Kidney (tissue), 14 donors: ENCODE results near the gene SVBP. TPM values are rescaled to one million over a fixed set of nuclear protein-coding genes. Genes with fewer than 3 reads are reported as not detected.

ENCODE experiments used
- DNase-seq, 5 donors: peaks; one replicate each; pipeline ENCODE4 v3.0.0-alpha.2; 2013 to 2020
- FAIRE-seq: peaks from 2 replicates; lab custom pipeline; 2012; peaks lifted over from hg19 to GRCh38; lab: Jason Lieb, UNC
- H3K27ac ChIP-seq, 2 donors: one replicate each; pipeline ENCODE4 v1.7.0; 2013; ENCODE audit warnings: low read depth in 2 of 2, low read length in 2 of 2, inconsistent platforms in 1 of 2
- H3K27me3 ChIP-seq: one replicate; pipeline ENCODE4 v1.7.1; 2013; ENCODE audit warnings: low read length, inconsistent platforms; ENCODE audit not compliant: control insufficient read depth, insufficient read depth
- H3K36me3 ChIP-seq, 3 donors: one replicate each; pipeline versions ENCODE4 v1.7.0 to v1.7.1; 2013; ENCODE audit warnings: low read length in 3 of 3, control low read depth in 1 of 3, inconsistent platforms in 1 of 3; ENCODE audit not compliant: insufficient read depth in 3 of 3, control insufficient read depth in 2 of 3
- H3K4me1 ChIP-seq, 3 donors: one replicate each; pipeline versions ENCODE4 v1.7.0 to v1.7.1; 2013; ENCODE audit warnings: low read length in 3 of 3, inconsistent platforms in 1 of 3, low read depth in 1 of 3; ENCODE audit not compliant: control insufficient read depth in 2 of 3, insufficient read depth in 2 of 3
- H3K4me3 ChIP-seq, 3 donors: one replicate each; pipeline versions ENCODE4 v1.7.0 to v1.8.1; 2013; ENCODE audit warnings: low read length in 3 of 3, control low read depth in 1 of 3, inconsistent platforms in 1 of 3
- H3K9ac ChIP-seq, 3 donors: one replicate each; pipeline versions ENCODE4 v1.7.0 to v1.7.1; 2013; ENCODE audit warnings: low read length in 3 of 3, control low read depth in 1 of 3, inconsistent platforms in 1 of 3
- H3K9me3 ChIP-seq, 3 donors: one replicate each; pipeline versions ENCODE4 v1.7.0 to v1.7.1; 2013; ENCODE audit warnings: low read length in 3 of 3, control low read depth in 1 of 3, inconsistent platforms in 1 of 3; ENCODE audit not compliant: control insufficient read depth in 2 of 3, insufficient read depth in 1 of 3
- CTCF ChIP-seq: IDR thresholded peaks from 3 replicates; pipeline ENCODE4 v1.5.1; 2012; ENCODE audit warnings: mild to moderate bottlenecking, moderate library complexity, borderline replicate concordance; ENCODE audit not compliant: insufficient read depth; ENCODE audit errors: extremely low read depth
- intact Hi-C: fragments of 100-400 bp; cut with DNase I; formaldehyde crosslinking; loops from one replicate; pipeline ENCODE4 v1.11.1; 2022
- polyA plus RNA-seq: library from polyadenylated mRNA; stranded (reverse); fragments of 350-450 nt; fragmentation: Illumina TruSeq; extraction: RNeasy Lipid Tissue Mini Kit (QIAGEN cat#74804); gene quantifications from one replicate; pipeline ENCODE4 v1.2.3, GENCODE V29; 2014; ENCODE audit warnings: low read depth, low replicate concordance; ENCODE audit not compliant: insufficient read depth
- total RNA-seq: library from RNA; stranded (reverse); fragmentation: NEBNext Ultra II Directional; extraction: Animal tissue kit (Norgen Biotek cat#: 25700); gene quantifications from one replicate; pipeline ENCODE4 v1.2.1, GENCODE V29; 2021
- donor health status: control.
- donor health status: control.
- donor health status: control.
- donor health status: control.
- donor health status: control.
- donor health status: DM: yes; HTN: yes; CAD: no.
- donor health status: Normal renal cell carcinoma (clear cell type).

SVBP gene
- total and polyA plus RNA-seq, 2 donors from 2014 or later: 15.5 to 36.8 TPM

- no peaks in the 10 kb centered on the region for H3K27me3 ChIP-seq
- DNase-seq (no peak), FAIRE-seq (no peak)
- H3K9ac ChIP-seq: no peak overlapping the region
- peaks cover 0 to 3% (median 3%) of the 10 kb centered on the region in 3 donors for H3K4me1 ChIP-seq
- no peak for TF ChIP-seq CTCF
- no peak overlapping the region for H3K27ac ChIP-seq
- H3K9me3 ChIP-seq: no peaks in the 10 kb centered on the region
- H3K36me3 ChIP-seq: peaks cover 7 to 9% (median 9%) of the 10 kb centered on the region in 3 donors
- no peak overlapping the region for H3K4me3 ChIP-seq
- intact Hi-C loops: no loop called here
Observed at GRCh38 chr1:42852608-42852980, 35.4 kb upstream of the SVBP start.

- Histone ChIP-seq H3K4me3 (no peak overlapping the region), H3K27me3 (no peaks in the 10 kb centered on the region), H3K9me3 (no peaks in the 10 kb centered on the region), H3K4me1 (peaks cover 0 to 7% (median 6%) of the 10 kb centered on the region in 3 donors), H3K9ac (no peak overlapping the region), H3K36me3 (peaks cover 7 to 9% (median 9%) of the 10 kb centered on the region in 3 donors), H3K27ac (no peak overlapping the region)
- no peak for TF ChIP-seq CTCF
- DNase-seq (no peak), FAIRE-seq (no peak)
- intact Hi-C loops: no loop called here
Observed at GRCh38 chr1:42851960-42852607, 34.9 kb upstream of the SVBP start.

DNA sequence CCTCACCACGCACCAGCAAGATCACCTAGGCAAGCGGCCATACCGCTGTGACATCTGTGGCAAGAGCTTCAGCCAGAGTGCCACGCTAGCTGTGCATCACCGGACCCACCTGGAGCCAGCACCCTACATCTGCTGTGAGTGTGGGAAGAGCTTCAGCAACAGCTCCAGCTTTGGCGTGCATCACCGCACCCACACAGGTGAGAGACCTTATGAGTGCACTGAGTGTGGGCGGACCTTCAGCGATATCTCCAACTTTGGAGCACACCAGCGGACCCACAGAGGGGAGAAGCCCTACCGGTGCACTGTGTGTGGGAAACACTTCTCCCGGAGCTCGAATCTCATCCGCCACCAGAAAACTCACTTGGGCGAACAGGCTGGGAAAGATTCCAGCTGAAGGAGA lies 34.2 kb upstream of the SVBP start:
- Histone ChIP-seq H3K9me3 (no peaks in the 10 kb centered on the region), H3K9ac (no peak overlapping the region), H3K27me3 (no peaks in the 10 kb centered on the region), H3K36me3 (peaks cover 7 to 9% (median 9%) of the 10 kb centered on the region in 3 donors), H3K4me3 (no peak overlapping the region), H3K27ac (no peak overlapping the region), H3K4me1 (peaks cover 0 to 9% (median 6%) of the 10 kb centered on the region in 3 donors)
- FAIRE-seq (no peak), DNase-seq (no peak)
- intact Hi-C loops: no loop called here
- no peak for TF ChIP-seq CTCF
